GM18505 (cell line): Measurements from ENCODE around the gene ANAPC2.

Source experiments
- ATAC-seq: cut with Tn5 transposase; IDR thresholded peaks from one replicate; pipeline ENCODE4 v1.9.1; 2021; ENCODE audit not compliant: unreplicated experiment
- POLR2A ChIP-seq: IDR thresholded peaks from 4 replicates; pipeline ENCODE4 v1.6.1; 2011; ENCODE audit warnings: borderline replicate concordance; ENCODE audit not compliant: insufficient read depth, insufficient read length; ENCODE audit errors: extremely low read depth

The ANAPC2 gene

GRCh38 chr9:137187386-137187785, 974 bp downstream of the ANAPC2 start:
- no peak for TF ChIP-seq POLR2A
- ATAC-seq = no peak

GRCh38 chr9:137186385-137186784, 2.0 kb downstream of the ANAPC2 start:
- TF ChIP-seq POLR2A = no peak
- no peak for ATAC-seq

GRCh38 chr9:137185921-137186320, 2.4 kb downstream of the ANAPC2 start:
- TF ChIP-seq POLR2A = no peak
- no peak for ATAC-seq

- no peak for TF ChIP-seq POLR2A
- ATAC-seq = no peak
Measured at GRCh38 chr9:137184881-137185660, 3.3 kb downstream of the ANAPC2 start.

- TF ChIP-seq POLR2A = no peak
- ATAC-seq = no peak
Measured at GRCh38 chr9:137183980-137184595, 4.3 kb downstream of the ANAPC2 start.

GRCh38 chr9:137182836-137183235, 5.5 kb downstream of the ANAPC2 start:
- no peak for TF ChIP-seq POLR2A

GRCh38 chr9:137181680-137182079, 6.7 kb downstream of the ANAPC2 start:
- TF ChIP-seq POLR2A = no peak
- no peak for ATAC-seq

More at GRCh38 chr9:137182836-137183235, 5.5 kb downstream of the ANAPC2 start:
- no peak for ATAC-seq

- no peak for ATAC-seq
- no peak for TF ChIP-seq POLR2A
Measured at GRCh38 chr9:137180491-137180890, 7.9 kb downstream of the ANAPC2 start.

GRCh38 chr9:137179761-137180160, 8.6 kb downstream of the ANAPC2 start:
- no peak for TF ChIP-seq POLR2A
- no peak for ATAC-seq

- no peak for TF ChIP-seq POLR2A
- no peak for ATAC-seq
Measured at GRCh38 chr9:137178939-137179630, 9.3 kb downstream of the ANAPC2 start.

GRCh38 chr9:137178201-137178938, 10.0 kb downstream of the ANAPC2 start:
- no peak for ATAC-seq
- no peak for TF ChIP-seq POLR2A

- ATAC-seq = no peak
- TF ChIP-seq POLR2A = no peak
Measured at GRCh38 chr9:137176302-137177182, 11.8 kb downstream of the ANAPC2 start.
